Skeletal muscle cell (primary cell): Measurements from ENCODE around the gene FNDC7.
A peak's percentile ranks its signal among the peaks of the same experiment; 100 is the strongest.
"Not testable (repeated sequence)": the region's sequence is repeated elsewhere in the genome, so short reads cannot be mapped to it uniquely, and the experiment has no call there.

Experiments used
- DNase-seq: peaks from one replicate; pipeline ENCODE4 v3.0.0-alpha.2; 2010; ENCODE audit warnings: low read depth
- H3K4me3 ChIP-seq: 2 replicates; pipeline ENCODE4 v1.5.1; 2011; ENCODE audit warnings: low read depth, mild to moderate bottlenecking, control low read depth, low read length, moderate library complexity

Gene FNDC7

GRCh38 chr1:108712606-108713150 lies at the start of gene FNDC7:
TSS of gene FNDC7 (plus strand) at chr1:108712908. CDS start at chr1:108712934, 26 bp downstream.
- DNase-seq, result no peak
- no peak within 1 kb of the TSS for H3K4me3 ChIP-seq

- H3K4me3 ChIP-seq, result no peak overlapping the region
- no peak for DNase-seq
Observed at GRCh38 chr1:108663074-108663473, 49.6 kb upstream of the FNDC7 start.

GRCh38 chr1:108664481-108664880 lies 48.2 kb upstream of the FNDC7 start:
- H3K4me3 ChIP-seq, result no peak overlapping the region
- DNase-seq, result no peak

- DNase-seq, result no peak
- no peak overlapping the region for H3K4me3 ChIP-seq
Observed at GRCh38 chr1:108665067-108665466, 47.6 kb upstream of the FNDC7 start.

GRCh38 chr1:108665771-108666170 lies 46.9 kb upstream of the FNDC7 start:
- DNase-seq, result no peak
- H3K4me3 ChIP-seq, result no peak overlapping the region

- not testable (repeated sequence) for H3K4me3 ChIP-seq, DNase-seq
Observed at GRCh38 chr1:108667422-108667821, 45.3 kb upstream of the FNDC7 start.

GRCh38 chr1:108668777-108669176 lies 43.9 kb upstream of the FNDC7 start:
- H3K4me3 ChIP-seq, result no peak overlapping the region
- no peak for DNase-seq

GRCh38 chr1:108669679-108670078 lies 43.0 kb upstream of the FNDC7 start:
- H3K4me3 ChIP-seq, result no peak overlapping the region
- no peak for DNase-seq

- no peak overlapping the region for H3K4me3 ChIP-seq
- DNase-seq, result no peak
Observed at GRCh38 chr1:108670131-108670773, 42.5 kb upstream of the FNDC7 start.

GRCh38 chr1:108671143-108671542 lies 41.6 kb upstream of the FNDC7 start:
- no peak overlapping the region for H3K4me3 ChIP-seq
- no peak for DNase-seq

GRCh38 chr1:108678706-108679105 lies 34.0 kb upstream of the FNDC7 start:
- no peak for DNase-seq
- no peak overlapping the region for H3K4me3 ChIP-seq

- DNase-seq, result no peak
- H3K4me3 ChIP-seq, result no peak overlapping the region
Observed at GRCh38 chr1:108679586-108680213, 33.0 kb upstream of the FNDC7 start.

- not testable (repeated sequence) for DNase-seq, H3K4me3 ChIP-seq
Observed at GRCh38 chr1:108681701-108682100, 31.0 kb upstream of the FNDC7 start.

- H3K4me3 ChIP-seq, result no peak overlapping the region
Observed at GRCh38 chr1:108685529-108685928, 27.2 kb upstream of the FNDC7 start.

GRCh38 chr1:108686614-108687313 lies 25.9 kb upstream of the FNDC7 start:
- H3K4me3 ChIP-seq, result no peak overlapping the region
- DNase-seq, result no peak

More at GRCh38 chr1:108685529-108685928, 27.2 kb upstream of the FNDC7 start:
- no peak for DNase-seq

- DNase-seq, result no peak
- peak overlapping the region; percentile 90 for H3K4me3 ChIP-seq
Observed at GRCh38 chr1:108691128-108691941, 21.4 kb upstream of the FNDC7 start.

- DNase-seq, result peak; percentile 69
- peak within 1 kb of the TSS; percentile 90 for H3K4me3 ChIP-seq
Observed at GRCh38 chr1:108691942-108692723, 20.6 kb upstream of the FNDC7 start, which contains the start of gene PRPF38B. TSS of gene PRPF38B (plus strand) at chr1:108692310. CDS start at chr1:108692592, 282 bp downstream.

- peak; percentile 26 for DNase-seq
Observed at GRCh38 chr1:108692724-108693655, 19.7 kb upstream of the FNDC7 start.

More at GRCh38 chr1:108692724-108693655, 19.7 kb upstream of the FNDC7 start:
- peak overlapping the region; percentile 90 for H3K4me3 ChIP-seq
